Neural cell (in vitro differentiated cells): ENCODE results near the gene DCDC2. TPM values are rescaled to one million over a fixed set of nuclear protein-coding genes. Genes with fewer than 3 reads are reported as not detected.

Experiments used
- H2AFZ ChIP-seq: fragments of 200-600, 300-800 bp; sonication (generic), shearing (Covaris generic); 2 replicates; pipeline ENCODE4 v1.6.0; 2014; ENCODE audit warnings: low read depth, mild to moderate bottlenecking, antibody characterized with exemption, low read length, moderate library complexity
- H3F3A ChIP-seq: fragments of 200-600 bp; shearing (Covaris generic); 2 replicates; pipeline ENCODE4 v1.6.1; 2016; ENCODE audit warnings: mild to moderate bottlenecking, moderate library complexity, mixed read lengths, antibody characterized with exemption, low read length; ENCODE audit not compliant: insufficient read depth, poor library complexity, severe bottlenecking
- H3K27ac ChIP-seq: fragments of 200-600, 300-800 bp; sonication (generic), shearing (Covaris generic); 2 replicates; pipeline ENCODE4 v1.5.1; 2014; ENCODE audit warnings: mild to moderate bottlenecking, low read length, moderate library complexity
- H3K27me3 ChIP-seq: fragments of 300-800, 200-600 bp; sonication (generic), shearing (Covaris generic); 2 replicates; pipeline ENCODE4 v1.6.0; 2014; ENCODE audit warnings: mild to moderate bottlenecking, low read depth, low read length, moderate library complexity; ENCODE audit not compliant: insufficient read depth
- H3K36me3 ChIP-seq: fragments of 300-800, 200-600 bp; sonication (generic), shearing (Covaris generic); 2 replicates; pipeline ENCODE4 v1.5.1; 2014; ENCODE audit warnings: mild to moderate bottlenecking, antibody characterized with exemption, low read length, moderate library complexity; ENCODE audit not compliant: insufficient read depth
- H3K4me2 ChIP-seq: fragments of 300-800, 200-600 bp; sonication (generic), shearing (Covaris generic); 2 replicates; pipeline ENCODE4 v1.6.0; 2014; ENCODE audit warnings: mild to moderate bottlenecking, low read length
- H3K4me3 ChIP-seq: fragments of 300-800, 200-600 bp; sonication (generic), shearing (Covaris generic); 2 replicates; pipeline ENCODE4 v1.5.1; 2014; ENCODE audit warnings: mild to moderate bottlenecking, low read length, moderate library complexity
- H3K79me2 ChIP-seq: fragments of 200-600 bp; shearing (Covaris generic); replicated peaks from 2 replicates; pipeline ENCODE4 v1.6.0; 2014; ENCODE audit warnings: mild to moderate bottlenecking, low read length, moderate library complexity; ENCODE audit not compliant: insufficient read depth
- H3K9ac ChIP-seq: fragments of 300-800, 200-600 bp; sonication (generic), shearing (Covaris generic); 2 replicates; pipeline ENCODE4 v1.6.1; 2016; ENCODE audit warnings: mild to moderate bottlenecking, low read length, mixed read lengths
- H3K9me2 ChIP-seq: fragments of 200-600 bp; shearing (Covaris generic); 2 replicates; pipeline ENCODE4 v1.6.1; 2016; ENCODE audit warnings: mild to moderate bottlenecking, low read length, mixed read lengths; ENCODE audit not compliant: insufficient read depth
- H3K9me3 ChIP-seq: fragments of 200-600, 300-800 bp; sonication (generic), shearing (Covaris generic); 2 replicates; pipeline ENCODE4 v1.6.1; 2016; ENCODE audit warnings: mild to moderate bottlenecking, mixed run types, low read length, moderate library complexity, mixed read lengths
- H4K20me1 ChIP-seq: fragments of 200-600 bp; shearing (Covaris generic); 2 replicates; pipeline ENCODE4 v1.6.1; 2016; ENCODE audit warnings: mild to moderate bottlenecking, mixed run types; ENCODE audit not compliant: insufficient read depth
- CTCF ChIP-seq: fragments of 450-650 bp; IDR thresholded peaks from 2 replicates; pipeline ENCODE4 v1.5.1; 2014; ENCODE audit warnings: antibody characterized with exemption, mild to moderate bottlenecking, moderate library complexity; ENCODE audit not compliant: poor library complexity, severe bottlenecking
- EP300 ChIP-seq: fragments of 450-650 bp; conservative IDR thresholded peaks from 2 replicates; pipeline ENCODE4 v1.6.1; 2014; ENCODE audit warnings: antibody characterized with exemption, mild to moderate bottlenecking, moderate library complexity; ENCODE audit not compliant: poor library complexity, severe bottlenecking
- EZH2 ChIP-seq: fragments of 200-600, 300-800 bp; shearing (Covaris generic), sonication (generic); IDR thresholded peaks from 2 replicates; pipeline ENCODE4 v1.6.1; 2014; ENCODE audit warnings: antibody characterized with exemption, low read length, borderline replicate concordance, mild to moderate bottlenecking; ENCODE audit not compliant: insufficient read depth, poor library complexity, severe bottlenecking
- MXI1 ChIP-seq: fragments of 450-650 bp; conservative IDR thresholded peaks from 2 replicates; pipeline ENCODE4 v1.6.1; 2014; ENCODE audit warnings: antibody characterized with exemption, mild to moderate bottlenecking; ENCODE audit not compliant: poor library complexity, severe bottlenecking
- POLR2AphosphoS5 ChIP-seq: IDR thresholded peaks from 2 replicates; pipeline ENCODE4 v1.6.1; 2012
- RAD21 ChIP-seq: fragments of 450-650 bp; conservative IDR thresholded peaks from 2 replicates; pipeline ENCODE4 v1.6.1; 2014; ENCODE audit warnings: antibody characterized with exemption, mild to moderate bottlenecking, moderate library complexity
- REST ChIP-seq: IDR thresholded peaks from 2 replicates; pipeline ENCODE4 v1.6.1; 2012; ENCODE audit warnings: borderline replicate concordance
- SMC3 ChIP-seq: fragments of 450-650 bp; conservative IDR thresholded peaks from 2 replicates; pipeline ENCODE4 v1.6.1; 2014; ENCODE audit warnings: antibody characterized with exemption, mild to moderate bottlenecking, moderate library complexity; ENCODE audit not compliant: poor library complexity
- TAF1 ChIP-seq: IDR thresholded peaks from 2 replicates; pipeline ENCODE4 v1.6.1; 2012; ENCODE audit warnings: low read depth
- polyA plus RNA-seq: library from polyadenylated mRNA; depleted of rRNA; stranded (reverse); fragments of >200 nt; gene quantifications from 2 replicates; pipeline ENCODE4 v1.2.3, GENCODE V29; 2014

Gene DCDC2
- polyA plus RNA-seq, 1 donor from 2014 or later, result 0.57 TPM

- no peak for TF ChIP-seq REST
These were observed 28.8 kb downstream of the DCDC2 start (continued) for GRCh38 chr6:24329022-24329421.

- Histone ChIP-seq H3K79me2 (no peaks in the 10 kb centered on the region), H3K27ac (no peak overlapping the region), H3F3A (no peaks in the 10 kb centered on the region), H3K4me2 (no peak overlapping the region), H3K27me3 (no peaks in the 10 kb centered on the region), H3K9me2 (no peaks in the 10 kb centered on the region), H2AFZ (no peak overlapping the region), H4K20me1 (no peaks in the 10 kb centered on the region), H3K4me3 (no peak overlapping the region), H3K9me3 (no peaks in the 10 kb centered on the region), H3K9ac (no peak overlapping the region), H3K36me3 (no peaks in the 10 kb centered on the region)
- TF ChIP-seq SMC3, result no peak
- TF ChIP-seq EP300, result no peak
- no peak for TF ChIP-seq EZH2
- TF ChIP-seq TAF1, result no peak
- no peak for TF ChIP-seq REST
- TF ChIP-seq POLR2AphosphoS5, result no peak
- TF ChIP-seq MXI1, result no peak
- no peak for TF ChIP-seq CTCF
- no peak for TF ChIP-seq RAD21
These were observed 30.1 kb downstream of the DCDC2 start for GRCh38 chr6:24327756-24328155.
